HuH-7 (cell line): ENCODE data around the gene BCR.

Source experiments
- DNase-seq: peaks from one replicate; pipeline ENCODE4 v3.0.0; 2011; ENCODE audit warnings: low spot score

Gene BCR

DNA sequence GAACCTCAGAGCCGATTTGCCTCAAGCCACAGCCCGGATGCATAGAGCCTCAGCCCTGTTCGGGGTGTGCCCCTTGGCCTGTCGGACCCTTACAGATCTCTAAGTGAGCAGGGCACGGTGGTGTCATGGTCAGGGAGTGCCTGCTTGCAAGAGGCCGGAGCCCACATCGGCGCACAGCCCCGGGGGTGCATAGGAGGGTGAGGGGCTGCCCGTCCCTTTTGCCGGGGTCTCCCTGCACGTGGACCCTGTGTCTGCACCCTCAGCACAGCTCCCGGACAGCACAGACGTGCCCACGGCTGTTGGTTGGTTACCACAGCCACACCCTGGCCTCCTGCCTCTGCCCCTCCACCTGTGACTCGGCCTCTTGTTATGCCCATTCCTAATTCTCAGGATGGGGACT, 28.5 kb upstream of the BCR start:
- DNase-seq: no peak

DNA sequence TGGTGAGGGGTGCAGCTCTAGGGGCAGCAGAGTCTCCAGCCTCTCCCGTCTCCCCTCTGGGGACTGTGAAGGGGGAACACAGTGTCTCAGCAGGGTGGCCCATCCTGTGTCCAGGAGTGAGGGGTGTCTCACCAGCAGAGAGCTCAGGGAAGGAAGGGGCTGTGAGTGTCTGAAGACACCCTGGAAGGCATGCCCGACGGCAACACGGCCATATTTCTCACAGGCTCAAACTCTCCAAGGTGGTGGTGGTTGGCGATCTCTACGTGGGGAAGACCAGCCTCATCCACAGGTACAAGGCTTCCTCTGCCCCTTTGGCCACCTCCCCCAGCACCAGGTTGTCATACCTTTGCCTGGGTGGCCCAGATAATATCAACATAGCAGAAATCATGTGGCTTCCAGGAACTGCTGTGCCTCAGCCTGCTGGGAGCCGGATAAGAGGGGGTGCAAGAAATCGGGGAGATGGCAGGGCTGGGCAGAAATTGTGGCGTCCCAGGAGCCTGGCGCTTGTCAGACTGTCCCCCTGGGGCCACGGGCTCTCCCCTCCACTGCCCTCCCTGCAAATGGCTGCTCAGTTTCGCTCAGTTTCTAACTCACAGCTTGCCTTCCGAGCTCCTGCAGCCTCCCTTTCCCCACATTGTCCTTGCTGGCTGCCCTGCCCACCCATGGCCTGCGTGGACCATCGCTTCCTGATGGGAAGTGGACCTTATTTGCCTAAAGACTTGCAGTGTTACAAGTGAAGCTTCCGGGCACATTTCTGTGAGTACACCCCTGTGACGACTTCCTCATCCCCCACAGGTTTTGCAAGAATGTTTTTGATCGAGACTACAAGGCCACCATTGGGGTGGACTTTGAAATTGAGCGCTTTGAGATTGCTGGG, 27.8 kb upstream of the BCR start:
- no peak for DNase-seq

- DNase-seq: no peak
Measured at GRCh38 chr22:23153994-23154393, 26.3 kb upstream of the BCR start.

GRCh38 chr22:23154461-23154860, 25.8 kb upstream of the BCR start:
- DNase-seq: no peak

DNA sequence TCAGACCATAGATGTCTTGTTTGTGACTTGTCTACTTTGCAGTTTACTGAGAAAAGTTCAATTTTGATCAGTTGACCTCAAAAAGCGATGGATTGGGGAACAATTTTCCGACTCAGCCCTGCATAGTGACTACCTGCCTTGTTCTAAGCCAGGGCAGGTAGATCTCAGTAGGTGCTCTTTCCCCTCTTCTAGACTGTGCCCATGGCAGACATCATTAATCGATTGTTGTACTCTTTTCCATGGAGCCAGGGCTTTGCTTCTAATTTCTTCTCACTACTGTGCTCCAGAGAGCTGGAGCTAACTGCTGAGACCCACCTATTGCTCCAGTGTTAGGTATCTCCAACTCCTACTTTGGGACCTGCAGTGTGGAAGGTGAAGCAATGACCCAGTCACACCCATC, 25.2 kb upstream of the BCR start:
- DNase-seq: no peak

- no peak for DNase-seq
Measured at GRCh38 chr22:23155831-23156230, 24.5 kb upstream of the BCR start.

DNA sequence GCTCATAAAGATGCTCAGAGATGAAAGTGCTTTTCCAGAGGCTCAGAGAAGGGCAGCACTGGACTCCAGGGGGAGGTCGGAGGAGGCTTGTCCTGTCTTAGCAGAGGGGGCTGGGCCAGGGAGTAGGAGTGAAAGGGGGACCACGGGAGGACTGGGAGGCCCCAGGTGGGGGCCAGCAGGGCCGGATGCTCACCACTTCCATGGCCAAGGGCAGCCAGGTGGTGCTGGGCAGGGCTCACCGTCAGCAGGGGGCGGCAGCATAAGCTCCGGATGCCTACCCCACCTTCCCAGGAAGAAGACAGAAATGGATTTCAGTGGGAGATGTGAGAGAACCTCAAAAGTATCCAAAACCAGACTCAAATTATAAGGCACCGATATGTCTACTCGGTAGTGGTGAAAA, 24.0 kb upstream of the BCR start:
- no peak for DNase-seq

GRCh38 chr22:23157560-23158515, 22.5 kb upstream of the BCR start:
- no peak for DNase-seq

- DNase-seq: no peak
Measured at GRCh38 chr22:23158516-23159290, 21.6 kb upstream of the BCR start.

DNA sequence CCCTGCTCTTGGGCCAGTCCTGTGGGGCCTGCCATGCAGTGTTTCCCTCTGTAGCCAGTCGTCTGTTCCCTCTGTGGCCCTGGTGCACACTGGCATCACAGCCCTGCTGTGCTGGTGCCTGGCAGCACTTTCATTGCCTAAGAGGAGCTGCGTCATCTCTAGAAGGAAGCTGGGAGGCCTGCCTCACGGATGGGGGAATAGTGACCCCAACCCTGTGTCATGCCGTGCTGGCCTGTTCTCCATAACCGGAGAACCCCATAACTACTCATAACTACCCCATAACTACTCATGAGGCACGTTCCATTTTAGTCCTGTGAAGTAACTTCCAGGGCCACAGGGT, 21.0 kb upstream of the BCR start:
- no peak for DNase-seq

- DNase-seq: no peak
Measured at GRCh38 chr22:23161029-23161428, 19.3 kb upstream of the BCR start.

GRCh38 chr22:23161574-23161973, 18.7 kb upstream of the BCR start:
- DNase-seq: no peak

DNA sequence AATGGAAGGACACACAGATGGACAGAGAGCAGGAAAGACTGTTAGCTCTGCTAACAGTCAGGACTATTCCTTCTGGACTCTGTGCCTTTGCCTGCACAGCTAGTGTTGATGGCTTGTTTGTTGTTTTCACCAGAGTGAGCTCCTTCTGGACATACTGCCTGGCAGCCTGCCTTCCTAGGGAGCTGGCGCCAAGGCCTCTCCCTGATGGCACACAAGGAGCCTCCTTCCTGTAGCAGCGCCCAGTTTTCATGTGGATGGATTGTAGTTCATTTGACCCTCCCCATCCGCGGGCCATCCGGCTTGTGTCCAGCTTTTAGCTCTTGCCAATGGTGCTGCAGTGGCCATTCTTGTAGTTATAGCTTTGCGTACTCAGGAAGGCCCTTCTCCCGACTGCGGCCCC, 16.6 kb upstream of the BCR start:
- DNase-seq: no peak

- no peak for DNase-seq
Measured at GRCh38 chr22:23164091-23164490, 16.2 kb upstream of the BCR start.

DNA sequence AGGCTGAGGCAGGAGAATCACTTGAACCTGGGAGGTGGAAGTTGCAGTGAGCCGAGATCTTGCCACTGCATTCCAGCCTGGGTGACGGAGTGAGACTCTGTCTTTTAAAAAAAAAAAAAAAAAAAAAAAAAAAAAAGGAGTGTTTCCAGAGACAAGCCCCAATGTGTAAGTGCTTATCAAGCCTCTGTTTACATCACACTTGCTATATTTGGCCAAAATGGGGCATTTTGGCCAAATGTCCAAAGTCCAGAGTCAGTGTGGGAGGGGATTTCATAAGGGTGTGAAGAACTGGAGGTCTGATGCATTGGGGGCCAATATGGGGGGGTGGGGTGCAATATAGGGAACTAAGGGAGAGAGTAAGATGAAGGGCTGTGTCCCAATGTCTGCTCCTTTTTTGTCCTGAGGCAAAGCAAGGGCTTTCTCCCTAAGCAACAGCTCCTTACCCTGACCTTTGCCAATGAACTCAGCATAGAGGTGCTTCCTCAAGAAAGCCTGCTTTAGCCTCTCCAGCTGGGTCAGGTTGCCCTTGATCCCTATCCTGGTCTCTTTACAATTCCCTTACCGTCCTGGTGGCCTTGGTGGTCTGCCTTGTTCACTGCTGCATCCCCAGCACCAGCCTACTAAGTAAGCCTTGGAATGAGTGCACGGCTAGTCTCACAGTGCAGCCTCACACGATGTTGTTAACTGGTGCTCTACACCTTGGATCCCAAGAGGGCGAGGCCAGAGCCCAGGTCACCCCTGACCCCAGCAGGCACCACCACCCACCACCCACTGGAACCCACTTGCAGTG, 14.1 kb upstream of the BCR start:
- DNase-seq: no peak

DNA sequence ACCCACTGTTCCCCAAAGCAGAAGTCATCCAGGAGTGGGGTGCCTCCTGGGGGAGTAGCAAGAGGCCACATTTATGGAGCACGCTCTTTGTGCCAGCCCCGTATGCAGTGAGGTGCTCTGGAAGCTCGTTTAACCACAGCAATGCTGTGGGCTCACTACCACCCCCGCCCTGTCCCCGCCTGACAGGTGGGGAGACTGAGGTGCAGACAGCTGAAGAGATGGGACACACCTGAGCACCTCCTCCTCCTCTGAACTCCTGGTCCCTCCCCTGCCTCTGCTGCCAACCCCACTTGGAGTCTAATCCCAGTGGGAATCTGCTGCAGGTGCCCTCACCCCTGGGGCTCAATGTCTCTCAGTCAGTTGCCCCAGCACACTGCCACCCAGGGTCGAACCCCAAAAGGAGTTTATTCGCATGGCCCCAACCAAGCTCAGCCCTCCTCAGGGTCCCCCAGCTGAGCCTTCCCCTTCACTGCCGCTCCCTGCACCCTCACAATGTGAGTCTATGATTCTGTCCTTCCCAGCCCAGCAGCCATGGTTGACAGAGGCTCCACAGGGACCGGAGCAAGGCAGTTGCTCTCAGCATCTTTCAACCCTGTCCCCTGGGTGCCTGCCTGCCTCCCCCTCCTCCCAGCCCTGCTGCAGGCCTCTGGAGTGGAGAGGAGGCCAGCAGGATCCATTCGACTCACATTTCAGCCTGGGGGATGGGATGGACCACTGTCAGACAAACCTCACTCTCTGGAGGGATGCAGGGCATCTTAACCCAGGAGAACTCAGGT, 13.3 kb upstream of the BCR start:
- DNase-seq: no peak

DNA sequence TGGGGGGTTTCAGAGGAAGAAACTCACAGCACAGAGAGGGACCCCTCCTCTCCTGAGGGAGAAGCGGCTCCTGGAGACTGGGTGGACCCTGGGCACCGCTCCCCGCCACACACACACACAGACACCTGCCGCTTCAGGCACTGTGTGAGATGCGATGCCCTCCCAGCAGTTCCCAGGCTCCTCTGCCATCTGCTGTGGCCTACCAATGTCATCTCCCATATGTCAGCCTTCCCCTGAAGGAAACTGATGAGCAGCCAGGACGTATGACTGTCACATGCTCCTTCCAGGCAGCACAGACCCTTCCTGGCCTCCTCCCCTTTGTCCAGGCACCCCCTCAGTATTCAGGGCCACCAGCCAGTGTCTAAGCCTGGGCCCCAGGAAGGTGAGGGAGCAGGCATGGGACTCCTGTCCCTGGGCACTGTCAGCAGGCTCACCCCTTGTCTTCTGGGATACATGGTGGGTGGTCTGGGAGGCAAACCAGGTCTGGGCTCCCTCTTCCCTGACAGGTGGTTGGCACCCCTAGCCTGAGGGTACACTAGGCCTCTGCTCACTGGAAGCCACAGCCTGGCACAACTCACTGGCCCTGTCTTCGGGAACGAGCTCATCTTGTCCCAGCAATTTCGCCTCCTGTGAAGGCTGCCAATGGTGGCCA, 11.8 kb upstream of the BCR start:
- no peak for DNase-seq

DNA sequence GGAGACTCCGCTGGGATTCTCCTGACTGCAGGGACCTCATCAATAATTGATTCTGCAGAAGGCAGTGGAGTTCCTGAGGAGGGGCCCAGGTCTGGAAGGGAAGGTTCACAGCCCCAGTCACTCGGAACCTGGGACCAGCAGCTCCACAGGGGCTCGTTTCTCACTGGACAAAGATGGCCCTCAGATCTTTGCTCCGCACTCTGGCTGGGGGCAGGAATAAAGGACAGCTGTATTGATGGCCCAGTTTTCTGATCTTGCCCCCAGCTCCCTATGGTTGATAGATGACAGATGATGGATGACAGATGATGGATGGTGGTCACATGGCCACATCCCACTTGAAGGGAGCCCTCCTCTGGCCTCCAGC, 11.3 kb upstream of the BCR start:
- DNase-seq: no peak

DNA sequence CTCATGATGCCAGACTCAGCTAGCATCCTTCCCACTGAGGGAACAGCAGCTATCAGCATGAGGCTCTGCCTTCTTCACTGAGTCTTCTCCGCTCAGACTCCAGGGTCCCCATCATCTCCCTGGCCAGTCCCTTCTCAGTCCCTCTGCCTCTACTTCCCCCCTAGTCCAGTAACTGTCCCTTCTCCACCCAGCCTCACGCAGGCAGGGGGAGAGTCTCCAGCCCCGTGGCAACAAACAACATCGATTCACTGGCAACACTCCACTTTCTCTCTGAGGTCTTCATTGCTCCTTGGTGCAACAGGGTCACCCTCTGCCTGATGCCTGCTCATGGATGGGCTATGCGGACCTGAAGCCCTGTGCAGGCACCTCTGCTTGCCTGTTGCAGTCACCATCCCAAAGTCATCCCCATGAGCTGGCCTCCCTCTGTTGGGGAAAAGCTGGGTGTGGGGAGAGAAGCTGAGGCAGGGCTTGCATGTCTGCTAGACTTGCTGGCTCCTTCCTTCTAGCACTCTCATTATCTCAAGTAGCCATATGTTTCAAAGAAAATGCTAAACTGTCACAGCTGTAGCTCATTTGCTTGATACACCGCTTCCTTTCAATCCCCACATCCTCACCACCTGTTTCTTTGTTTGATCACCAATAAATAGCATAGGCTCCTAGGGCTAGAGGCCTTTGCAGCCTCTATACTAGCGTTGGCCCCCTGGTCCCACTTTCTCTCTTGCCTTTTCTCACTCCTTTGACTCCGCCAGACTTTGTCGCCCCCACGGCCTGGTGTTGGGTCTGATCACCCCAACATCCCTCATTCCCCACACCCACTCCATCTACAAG, 4.3 kb upstream of the BCR start:
- DNase-seq: no peak

DNA sequence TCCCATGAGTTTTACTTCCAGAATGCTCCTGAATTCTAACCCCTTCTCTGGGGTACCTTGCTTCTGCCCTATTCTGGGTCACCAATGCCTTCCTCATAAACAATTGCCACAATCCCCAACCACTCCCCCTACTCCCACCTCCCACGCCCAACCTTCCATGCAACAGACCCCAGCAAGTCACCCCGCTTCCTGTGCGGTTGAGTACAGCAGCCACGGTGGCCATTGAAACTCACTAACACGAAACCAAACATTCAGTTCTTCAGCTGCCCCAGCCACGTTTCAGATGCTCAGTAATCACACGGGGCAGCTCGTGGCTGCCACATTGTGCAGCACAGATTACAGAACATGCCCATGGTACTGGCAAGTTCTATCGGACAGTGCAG, 3.7 kb upstream of the BCR start:
- no peak for DNase-seq
